GM23338 (cell line): Measurements from ENCODE around the gene C4BPB. TPM values are rescaled to one million over a fixed set of nuclear protein-coding genes. Genes with fewer than 3 reads are reported as not detected.

Experiments
- ATAC-seq: fragments of 200-7000 bp; cut with Tn5 transposase; 3 replicates; pipeline ENCODE4 v1.9.1; 2020
- DNase-seq: peaks from one replicate; pipeline ENCODE4 v3.0.0-alpha.2; 2015; ENCODE audit warnings: low spot score
- H2AFZ ChIP-seq: fragments of 200-600 bp; sonication (generic); 2 replicates; pipeline ENCODE4 v1.8.0; 2016; ENCODE audit warnings: antibody characterized with exemption, mild to moderate bottlenecking, moderate library complexity
- H3F3A ChIP-seq: fragments of 200-600 bp; sonication (generic); replicated peaks from 2 replicates; pipeline ENCODE4 v1.8.0; 2017; ENCODE audit warnings: antibody characterized with exemption, mixed run types, low read depth
- H3K27ac ChIP-seq: fragments of 200-600 bp; sonication (generic); 2 replicates; pipeline ENCODE4 v1.6.1; 2016; ENCODE audit warnings: low read depth
- H3K27me3 ChIP-seq: fragments of 200-600 bp; sonication (generic); 2 replicates; pipeline ENCODE4 v1.8.0; 2016; ENCODE audit warnings: mild to moderate bottlenecking, mixed run types, moderate library complexity; ENCODE audit not compliant: insufficient read depth
- H3K36me3 ChIP-seq: fragments of 200-600 bp; sonication (generic); 2 replicates; pipeline ENCODE4 v1.8.0; 2016; ENCODE audit warnings: mild to moderate bottlenecking; ENCODE audit not compliant: insufficient read depth
- H3K4me1 ChIP-seq: fragments of 200-600 bp; sonication (generic); 2 replicates; pipeline ENCODE4 v1.8.0; 2016; ENCODE audit warnings: mild to moderate bottlenecking, moderate library complexity; ENCODE audit not compliant: insufficient read depth
- H3K4me2 ChIP-seq: fragments of 200-600 bp; sonication (generic); 2 replicates; pipeline ENCODE4 v1.7.1; 2017; ENCODE audit warnings: mixed run types
- H3K4me3 ChIP-seq: fragments of 200-600 bp; sonication (generic); 2 replicates; pipeline ENCODE4 v1.6.1; 2016; ENCODE audit warnings: mixed run types
- H3K79me2 ChIP-seq: fragments of 200-600 bp; sonication (generic); replicated peaks from 2 replicates; pipeline ENCODE4 v1.8.0; 2017; ENCODE audit warnings: mild to moderate bottlenecking; ENCODE audit not compliant: insufficient read depth
- H3K9me2 ChIP-seq: fragments of 200-600 bp; sonication (generic); 2 replicates; pipeline ENCODE4 v1.8.0; 2017; ENCODE audit not compliant: insufficient read depth
- H4K20me1 ChIP-seq: fragments of 200-600 bp; sonication (generic); replicated peaks from 2 replicates; pipeline ENCODE4 v1.8.0; 2017; ENCODE audit warnings: mild to moderate bottlenecking; ENCODE audit not compliant: insufficient read depth
- H3K27ac Mint-ChIP-seq: 2 replicates; pipeline ENCODE4 v1.8.0; 2020; ENCODE audit warnings: inconsistent platforms, mild to moderate bottlenecking, moderate library complexity, mixed read lengths
- H3K27me3 Mint-ChIP-seq: 3 replicates; pipeline ENCODE4 v1.8.0; 2022; ENCODE audit warnings: low read depth, mild to moderate bottlenecking, moderate library complexity, mixed read lengths, inconsistent platforms; ENCODE audit not compliant: insufficient read depth, poor library complexity
- H3K36me3 Mint-ChIP-seq: 3 replicates; pipeline ENCODE4 v1.8.0; 2021; ENCODE audit warnings: low read depth, mild to moderate bottlenecking, inconsistent platforms, moderate library complexity, mixed read lengths
- H3K4me1 Mint-ChIP-seq: 3 replicates; pipeline ENCODE4 v1.8.0; 2020; ENCODE audit warnings: mild to moderate bottlenecking, inconsistent platforms, mixed read lengths
- H3K4me3 Mint-ChIP-seq: 3 replicates; pipeline ENCODE4 v1.8.0; 2021; ENCODE audit warnings: moderate library complexity, mild to moderate bottlenecking, inconsistent platforms, mixed read lengths
- H3K9me3 Mint-ChIP-seq: 3 replicates; pipeline ENCODE4 v1.8.0; 2020; ENCODE audit warnings: moderate library complexity, mild to moderate bottlenecking, inconsistent platforms, mixed read lengths
- CREB1 ChIP-seq: fragments of 250-450 bp; sonication (Bioruptor Pico); IDR thresholded peaks from 2 replicates; pipeline ENCODE4 v1.5.0; 2020; ENCODE audit warnings: low read depth, mild to moderate bottlenecking, moderate library complexity
- CTCF ChIP-seq, 2 experiments: fragments of 200-600 bp in 1 of 2; sonication (generic) in 1 of 2; conservative IDR thresholded peaks; 2 replicates each; pipeline versions ENCODE4 v1.5.1 to v1.6.1; 2016 to 2017; ENCODE audit warnings: antibody characterized with exemption in 2 of 2, low read depth in 2 of 2, mild to moderate bottlenecking in 2 of 2, moderate library complexity in 1 of 2
- EZH2 ChIP-seq: fragments of 200-600 bp; sonication (generic); IDR thresholded peaks from one replicate; pipeline ENCODE4 v1.8.0; 2017; ENCODE audit warnings: antibody characterized with exemption, mild to moderate bottlenecking, low read depth; ENCODE audit not compliant: unreplicated experiment
- JUNB ChIP-seq: IDR thresholded peaks from one replicate; pipeline ENCODE4 v1.6.1; 2016; ENCODE audit warnings: antibody characterized with exemption; ENCODE audit not compliant: unreplicated experiment
- NANOG ChIP-seq: IDR thresholded peaks from 2 replicates; pipeline ENCODE4 v1.6.1; 2016; ENCODE audit warnings: antibody characterized with exemption, borderline replicate concordance
- POLR2AphosphoS5 ChIP-seq: IDR thresholded peaks from 2 replicates; pipeline ENCODE4 v1.6.1; 2016; ENCODE audit warnings: antibody characterized with exemption, low read depth
- REST ChIP-seq: IDR thresholded peaks from one replicate; pipeline ENCODE4 v1.6.1; 2018; ENCODE audit warnings: antibody characterized with exemption; ENCODE audit not compliant: unreplicated experiment
- STAT1 ChIP-seq: IDR thresholded peaks from one replicate; pipeline ENCODE4 v1.6.1; 2016; ENCODE audit warnings: antibody characterized with exemption; ENCODE audit not compliant: unreplicated experiment
- ZNF114 ChIP-seq: fragments of 250-450 bp; sonication (Bioruptor Pico); IDR thresholded peaks from 2 replicates; pipeline ENCODE4 v1.5.0; 2020; ENCODE audit warnings: mild to moderate bottlenecking, moderate library complexity
- ZNF331 ChIP-seq: fragments of 250-450 bp; sonication (Bioruptor Pico); IDR thresholded peaks from 2 replicates; pipeline ENCODE4 v1.5.0; 2020; ENCODE audit warnings: low read depth, mild to moderate bottlenecking, moderate library complexity
- polyA plus RNA-seq: library from polyadenylated mRNA; unstranded; fragments of >200 nt; fragmentation: Nextera tagmentation; extraction: Ambion mirVana; gene quantifications from 2 replicates; pipeline ENCODE4 v1.2.1, GENCODE V29; 2016
- total RNA-seq: library from RNA; depleted of rRNA; stranded (reverse); fragments of >200 nt; shearing (Covaris generic); gene quantifications from 2 replicates; pipeline ENCODE4 v1.2.3, GENCODE V29; 2014
- TF ChIP-seq, protein P1 (sequence below): IDR thresholded peaks from 2 replicates; pipeline ENCODE4 v1.6.1; 2016; ENCODE audit warnings: antibody characterized with exemption
- TF ChIP-seq, protein P2 (sequence below): fragments of 250-450 bp; sonication (Bioruptor Pico); IDR thresholded peaks from 2 replicates; pipeline ENCODE4 v1.5.0; 2020; ENCODE audit warnings: mild to moderate bottlenecking, moderate library complexity

The C4BPB gene
- total and polyA plus RNA-seq, 2 experiments from 2014 or later, result not detected

DNA sequence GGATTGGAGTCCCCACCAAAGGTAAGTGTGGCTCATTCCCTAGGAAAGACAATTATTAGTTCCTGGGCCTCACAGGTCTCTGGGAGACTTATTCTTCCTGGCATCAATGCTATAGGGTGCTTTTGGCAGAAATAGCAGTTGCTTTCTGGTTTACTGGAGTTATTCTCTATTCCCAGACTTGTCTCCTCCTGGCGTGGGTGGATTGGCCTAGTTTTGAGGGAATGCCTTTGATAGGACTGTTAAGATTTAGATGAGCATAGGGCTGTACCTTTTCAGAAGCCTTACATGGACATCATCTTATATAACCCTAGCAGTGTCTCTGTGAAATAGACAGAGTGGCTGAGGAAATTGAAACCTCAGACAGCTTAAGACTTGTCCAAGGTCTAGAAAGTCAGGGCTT lies 26.6 kb upstream of the C4BPB start:
- peaks cover 9% of the 10 kb centered on the region; the same call in 2 of the 3 replicates for H3K4me1 Mint-ChIP-seq

More for the DNA sequence above, 26.6 kb upstream of the C4BPB start:
- no peak overlapping the region for H3K4me3 Mint-ChIP-seq
- DNase-seq (no peak), ATAC-seq (no peak)
- Histone ChIP-seq H3K4me2 (no peak overlapping the region), H3F3A (no peaks in the 10 kb centered on the region), H3K27ac (no peak overlapping the region), H3K36me3 (peaks cover 10% of the 10 kb centered on the region; the same call in 1 of the 2 replicates), H3K9me2 (no peaks in the 10 kb centered on the region), H4K20me1 (no peaks in the 10 kb centered on the region; the same call in 1 of the 2 replicates), H3K27me3 (no peaks in the 10 kb centered on the region), H3K79me2 (no peaks in the 10 kb centered on the region), H2AFZ (no peak overlapping the region), H3K4me3 (no peak overlapping the region), H3K4me1 (no peaks in the 10 kb centered on the region)
- H3K36me3 Mint-ChIP-seq, result peaks cover 38% of the 10 kb centered on the region
- no peaks in the 10 kb centered on the region for H3K9me3 Mint-ChIP-seq
- peaks cover 2% of the 10 kb centered on the region for H3K27me3 Mint-ChIP-seq
- TF ChIP-seq NANOG (no peak), POLR2AphosphoS5 (no peak), ZNF114 (no peak), CTCF (conservative IDR thresholded peaks at IDR 0.05; ENCODE audit: low read depth in 2 of 2) (no peak), REST (no peak), JUNB (no peak), CREB1 (CRISPR knock-in tag) (no peak), STAT1 (no peak), ZNF331 (CRISPR knock-in tag) (no peak), EZH2 (no peak)
- TF ChIP-seq, protein P1, sequence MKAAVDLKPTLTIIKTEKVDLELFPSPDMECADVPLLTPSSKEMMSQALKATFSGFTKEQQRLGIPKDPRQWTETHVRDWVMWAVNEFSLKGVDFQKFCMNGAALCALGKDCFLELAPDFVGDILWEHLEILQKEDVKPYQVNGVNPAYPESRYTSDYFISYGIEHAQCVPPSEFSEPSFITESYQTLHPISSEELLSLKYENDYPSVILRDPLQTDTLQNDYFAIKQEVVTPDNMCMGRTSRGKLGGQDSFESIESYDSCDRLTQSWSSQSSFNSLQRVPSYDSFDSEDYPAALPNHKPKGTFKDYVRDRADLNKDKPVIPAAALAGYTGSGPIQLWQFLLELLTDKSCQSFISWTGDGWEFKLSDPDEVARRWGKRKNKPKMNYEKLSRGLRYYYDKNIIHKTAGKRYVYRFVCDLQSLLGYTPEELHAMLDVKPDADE, result no peak
- TF ChIP-seq, protein P2, sequence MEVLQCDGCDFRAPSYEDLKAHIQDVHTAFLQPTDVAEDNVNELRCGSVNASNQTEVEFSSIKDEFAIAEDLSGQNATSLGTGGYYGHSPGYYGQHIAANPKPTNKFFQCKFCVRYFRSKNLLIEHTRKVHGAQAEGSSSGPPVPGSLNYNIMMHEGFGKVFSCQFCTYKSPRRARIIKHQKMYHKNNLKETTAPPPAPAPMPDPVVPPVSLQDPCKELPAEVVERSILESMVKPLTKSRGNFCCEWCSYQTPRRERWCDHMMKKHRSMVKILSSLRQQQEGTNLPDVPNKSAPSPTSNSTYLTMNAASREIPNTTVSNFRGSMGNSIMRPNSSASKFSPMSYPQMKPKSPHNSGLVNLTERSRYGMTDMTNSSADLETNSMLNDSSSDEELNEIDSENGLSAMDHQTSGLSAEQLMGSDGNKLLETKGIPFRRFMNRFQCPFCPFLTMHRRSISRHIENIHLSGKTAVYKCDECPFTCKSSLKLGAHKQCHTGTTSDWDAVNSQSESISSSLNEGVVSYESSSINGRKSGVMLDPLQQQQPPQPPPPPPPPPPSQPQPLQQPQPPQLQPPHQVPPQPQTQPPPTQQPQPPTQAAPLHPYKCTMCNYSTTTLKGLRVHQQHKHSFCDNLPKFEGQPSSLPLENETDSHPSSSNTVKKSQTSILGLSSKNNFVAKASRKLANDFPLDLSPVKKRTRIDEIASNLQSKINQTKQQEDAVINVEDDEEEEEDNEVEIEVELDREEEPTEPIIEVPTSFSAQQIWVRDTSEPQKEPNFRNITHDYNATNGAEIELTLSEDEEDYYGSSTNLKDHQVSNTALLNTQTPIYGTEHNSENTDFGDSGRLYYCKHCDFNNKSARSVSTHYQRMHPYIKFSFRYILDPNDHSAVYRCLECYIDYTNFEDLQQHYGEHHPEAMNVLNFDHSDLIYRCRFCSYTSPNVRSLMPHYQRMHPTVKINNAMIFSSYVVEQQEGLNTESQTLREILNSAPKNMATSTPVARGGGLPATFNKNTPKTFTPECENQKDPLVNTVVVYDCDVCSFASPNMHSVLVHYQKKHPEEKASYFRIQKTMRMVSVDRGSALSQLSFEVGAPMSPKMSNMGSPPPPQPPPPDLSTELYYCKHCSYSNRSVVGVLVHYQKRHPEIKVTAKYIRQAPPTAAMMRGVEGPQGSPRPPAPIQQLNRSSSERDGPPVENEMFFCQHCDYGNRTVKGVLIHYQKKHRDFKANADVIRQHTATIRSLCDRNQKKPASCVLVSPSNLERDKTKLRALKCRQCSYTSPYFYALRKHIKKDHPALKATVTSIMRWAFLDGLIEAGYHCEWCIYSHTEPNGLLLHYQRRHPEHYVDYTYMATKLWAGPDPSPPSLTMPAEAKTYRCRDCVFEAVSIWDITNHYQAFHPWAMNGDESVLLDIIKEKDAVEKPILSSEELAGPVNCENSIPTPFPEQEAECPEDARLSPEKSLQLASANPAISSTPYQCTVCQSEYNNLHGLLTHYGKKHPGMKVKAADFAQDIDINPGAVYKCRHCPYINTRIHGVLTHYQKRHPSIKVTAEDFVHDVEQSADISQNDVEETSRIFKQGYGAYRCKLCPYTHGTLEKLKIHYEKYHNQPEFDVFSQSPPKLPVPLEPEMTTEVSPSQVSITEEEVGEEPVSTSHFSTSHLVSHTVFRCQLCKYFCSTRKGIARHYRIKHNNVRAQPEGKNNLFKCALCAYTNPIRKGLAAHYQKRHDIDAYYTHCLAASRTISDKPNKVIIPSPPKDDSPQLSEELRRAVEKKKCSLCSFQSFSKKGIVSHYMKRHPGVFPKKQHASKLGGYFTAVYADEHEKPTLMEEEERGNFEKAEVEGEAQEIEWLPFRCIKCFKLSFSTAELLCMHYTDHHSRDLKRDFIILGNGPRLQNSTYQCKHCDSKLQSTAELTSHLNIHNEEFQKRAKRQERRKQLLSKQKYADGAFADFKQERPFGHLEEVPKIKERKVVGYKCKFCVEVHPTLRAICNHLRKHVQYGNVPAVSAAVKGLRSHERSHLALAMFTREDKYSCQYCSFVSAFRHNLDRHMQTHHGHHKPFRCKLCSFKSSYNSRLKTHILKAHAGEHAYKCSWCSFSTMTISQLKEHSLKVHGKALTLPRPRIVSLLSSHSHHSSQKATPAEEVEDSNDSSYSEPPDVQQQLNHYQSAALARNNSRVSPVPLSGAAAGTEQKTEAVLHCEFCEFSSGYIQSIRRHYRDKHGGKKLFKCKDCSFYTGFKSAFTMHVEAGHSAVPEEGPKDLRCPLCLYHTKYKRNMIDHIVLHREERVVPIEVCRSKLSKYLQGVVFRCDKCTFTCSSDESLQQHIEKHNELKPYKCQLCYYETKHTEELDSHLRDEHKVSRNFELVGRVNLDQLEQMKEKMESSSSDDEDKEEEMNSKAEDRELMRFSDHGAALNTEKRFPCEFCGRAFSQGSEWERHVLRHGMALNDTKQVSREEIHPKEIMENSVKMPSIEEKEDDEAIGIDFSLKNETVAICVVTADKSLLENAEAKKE (CRISPR knock-in tag), result no peak
- no peak overlapping the region for H3K27ac Mint-ChIP-seq
